ENCODE data around the gene GAS2.

The GAS2 gene

DNA sequence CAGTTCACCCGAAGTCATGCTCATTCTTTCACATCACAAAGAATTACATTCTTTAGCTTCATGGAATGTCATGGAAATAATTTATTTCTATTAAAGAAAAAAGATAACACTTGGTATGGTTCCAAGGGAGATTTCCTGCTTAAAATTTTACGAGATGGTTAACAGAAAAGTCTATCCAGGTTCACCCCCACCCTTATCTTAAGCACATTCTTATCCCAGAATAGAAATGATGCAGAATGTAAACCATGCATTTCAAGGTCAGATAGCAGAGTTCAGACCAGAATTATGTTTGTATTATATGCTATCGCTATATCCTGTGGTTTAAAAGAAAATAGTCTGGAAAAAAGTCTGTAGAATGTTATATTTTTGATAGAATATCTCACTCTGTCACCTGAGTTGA lies 58.7 kb downstream of the GAS2 start:
- DNase-seq (ENCODE audit: low read depth, low spot score), result no peak

DNA sequence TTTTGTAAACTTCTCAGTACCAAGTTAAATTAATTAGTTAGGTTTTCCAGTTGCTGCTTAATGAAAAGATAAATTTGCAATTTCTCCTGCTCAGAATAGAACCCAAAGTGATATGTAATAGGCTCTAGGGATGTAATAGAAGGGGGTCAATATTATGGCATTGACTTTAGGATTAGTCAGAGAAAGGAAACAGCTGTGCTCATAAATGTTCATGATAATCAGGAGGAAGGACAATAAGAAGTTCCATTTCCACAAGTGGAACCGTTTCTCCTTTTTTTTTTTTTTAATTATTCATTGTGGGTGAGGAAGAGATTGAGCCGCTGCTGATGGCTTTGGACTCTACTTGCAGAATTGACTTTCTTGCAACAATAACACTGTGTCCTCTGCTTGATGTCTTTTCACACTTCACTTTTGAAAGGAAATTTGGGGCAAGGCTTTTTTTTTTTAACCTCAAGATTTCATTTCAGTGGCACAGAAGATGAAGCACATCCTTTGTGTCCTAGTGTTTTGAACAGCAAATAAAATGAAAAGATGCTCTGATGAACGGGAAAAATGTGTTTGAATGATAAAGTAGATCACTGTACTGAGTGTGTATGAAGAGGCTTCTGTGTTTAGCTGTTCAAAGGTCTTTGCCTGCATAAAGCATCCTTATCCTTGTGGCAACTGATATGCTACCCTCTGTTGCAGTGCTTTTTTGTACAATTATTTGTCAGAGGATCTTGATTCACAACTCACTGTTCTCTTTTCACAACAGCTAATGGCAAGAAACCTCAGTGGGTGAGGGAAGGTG lies 62.4 kb downstream of the GAS2 start:
- no peak for DNase-seq (ENCODE audit: low read depth, low spot score)

GRCh38 chr11:22730319-22730718 lies 63.9 kb downstream of the GAS2 start:
- no peak for DNase-seq (ENCODE audit: low read depth, low spot score)

- no peak for DNase-seq (ENCODE audit: low read depth, low spot score)
Measured at GRCh38 chr11:22732588-22732987, 66.2 kb downstream of the GAS2 start.

DNA sequence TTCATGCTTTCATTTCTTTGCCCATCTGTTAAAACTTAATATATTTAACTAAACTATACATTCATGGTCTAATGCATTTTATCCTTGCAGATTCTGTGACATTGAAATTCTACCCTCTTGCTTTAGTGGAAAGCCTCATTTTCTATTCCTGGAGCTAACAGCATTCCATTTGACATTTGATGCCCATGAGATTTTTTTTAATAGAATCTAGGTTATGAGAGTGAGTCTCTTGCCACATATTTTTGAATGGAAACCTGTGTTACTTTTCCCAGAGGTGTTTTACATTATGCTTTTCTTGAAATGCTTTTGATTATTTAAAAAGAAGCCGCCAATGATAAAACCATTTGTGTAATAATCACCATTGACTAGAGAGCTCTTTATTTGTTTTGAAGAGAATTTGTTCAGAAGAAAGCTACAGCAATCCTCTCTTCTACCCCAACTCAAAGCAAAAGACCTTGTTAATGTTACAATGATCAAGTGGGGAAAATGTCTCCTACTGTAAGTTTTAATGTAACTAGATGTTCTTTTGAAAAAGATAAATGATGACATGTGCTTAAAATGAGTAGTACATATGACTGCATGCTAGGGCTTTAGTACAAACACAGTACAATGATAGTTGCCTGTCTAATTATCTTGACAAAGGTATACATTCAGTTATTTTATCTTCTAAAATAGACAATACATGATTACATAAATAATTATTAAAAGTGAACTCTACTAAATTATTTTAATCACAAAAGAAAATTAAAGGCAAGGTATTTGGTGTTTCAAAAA lies 67.3 kb downstream of the GAS2 start:
- no peak for DNase-seq (ENCODE audit: low read depth, low spot score)

DNA sequence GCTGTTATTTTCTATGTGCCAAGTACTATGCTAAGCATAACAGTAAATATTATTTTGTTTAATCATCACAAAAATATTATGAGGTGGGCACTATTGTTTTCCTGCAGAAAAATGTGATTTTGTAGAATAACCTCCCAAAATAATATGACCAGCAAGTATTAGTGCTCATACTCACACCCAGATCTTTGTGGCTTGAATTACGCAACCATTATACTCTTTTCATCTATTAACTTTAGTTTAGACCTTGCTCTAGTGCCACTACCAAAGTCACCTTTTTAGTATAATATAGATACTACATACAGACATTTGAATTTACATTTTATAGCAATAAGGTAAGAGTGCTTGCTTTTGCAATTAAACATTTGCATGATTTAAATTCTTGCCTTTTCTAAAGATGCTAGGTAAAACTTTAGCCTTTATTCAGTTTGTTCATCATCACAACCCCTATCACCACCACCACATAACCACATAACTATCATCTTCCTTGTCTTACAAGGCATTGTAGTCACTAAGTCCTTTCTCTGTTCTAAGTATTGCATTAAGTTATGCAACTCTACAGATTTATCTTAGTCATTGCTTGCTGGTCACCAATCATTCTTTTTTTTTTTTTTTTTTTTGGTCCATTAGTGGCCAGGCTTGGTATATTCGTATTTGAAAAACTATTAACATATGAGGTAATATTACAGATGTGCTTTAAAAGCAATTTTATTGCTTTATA lies 68.4 kb downstream of the GAS2 start:
- DNase-seq (ENCODE audit: low read depth, low spot score), result no peak

DNA sequence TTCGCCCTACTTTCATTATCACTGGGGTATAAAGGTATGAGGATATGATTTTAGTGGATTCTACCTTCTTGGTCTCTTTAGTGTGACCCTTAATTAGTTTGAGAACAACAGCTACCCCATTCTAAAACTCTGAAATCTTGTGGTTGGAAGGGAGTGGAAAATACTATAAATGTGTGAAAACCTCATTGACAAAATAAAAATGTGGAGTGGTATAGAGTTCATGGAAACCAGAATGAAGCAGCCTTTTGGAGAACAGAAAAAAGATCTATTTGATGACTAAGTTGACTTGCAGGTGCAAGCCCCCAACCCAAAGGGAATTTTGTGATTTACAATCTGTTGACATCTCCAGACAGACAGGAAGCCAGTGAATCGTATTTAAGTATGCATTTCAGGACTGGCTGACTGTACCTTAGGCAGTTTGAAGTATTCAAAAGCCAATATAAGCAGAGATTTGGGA lies 75.8 kb downstream of the GAS2 start:
- DNase-seq (ENCODE audit: low read depth, low spot score), result no peak

GRCh38 chr11:22749536-22749935 lies 83.1 kb downstream of the GAS2 start:
- DNase-seq (ENCODE audit: low read depth, low spot score), result no peak

- no peak for DNase-seq (ENCODE audit: low read depth, low spot score)
Measured at GRCh38 chr11:22752908-22753310, 86.5 kb downstream of the GAS2 start.

GRCh38 chr11:22753416-22753815 lies 87.0 kb downstream of the GAS2 start:
- no peak for DNase-seq (ENCODE audit: low read depth, low spot score)

DNA sequence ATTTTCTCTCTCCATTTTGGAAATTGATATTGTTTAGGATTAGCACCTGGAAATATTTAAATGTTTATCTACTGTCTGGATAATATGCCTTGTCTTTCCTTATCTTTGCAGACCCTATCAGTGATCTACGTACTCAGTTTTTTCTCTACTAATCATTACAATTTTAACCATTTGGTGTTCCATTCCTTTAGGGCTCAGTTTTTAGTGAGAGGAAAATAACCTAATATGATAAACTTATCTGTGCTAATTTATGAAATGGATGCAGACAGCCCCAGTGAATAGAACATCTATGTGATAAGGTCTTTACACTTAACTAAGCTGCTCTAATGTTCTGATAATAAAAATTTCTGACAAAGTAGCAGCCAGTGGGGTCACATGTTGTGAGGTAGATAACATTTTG lies 94.7 kb downstream of the GAS2 start:
- no peak for DNase-seq (ENCODE audit: low read depth, low spot score)

- DNase-seq (ENCODE audit: low read depth, low spot score), result no peak
Measured at GRCh38 chr11:22763166-22763565, 96.8 kb downstream of the GAS2 start.

DNA sequence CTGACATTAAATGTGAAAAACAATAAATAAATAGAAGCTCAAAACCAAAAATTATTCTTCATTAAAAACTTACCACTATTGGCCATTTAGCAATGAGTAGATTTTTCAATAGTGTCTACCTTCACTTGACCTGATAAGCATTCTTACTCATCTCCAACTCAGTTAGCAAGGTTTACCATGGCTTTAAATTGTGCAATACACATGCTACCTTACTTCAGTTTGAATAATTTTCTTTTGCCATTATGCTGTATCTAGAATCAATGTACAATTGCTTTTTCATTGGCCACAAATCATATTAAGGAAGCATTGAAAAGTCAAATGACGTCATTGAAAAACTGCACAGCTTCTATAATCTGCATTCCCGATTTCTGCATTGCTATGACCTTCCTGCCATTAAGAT lies 98.3 kb downstream of the GAS2 start:
- DNase-seq (ENCODE audit: low read depth, low spot score), result no peak

DNA sequence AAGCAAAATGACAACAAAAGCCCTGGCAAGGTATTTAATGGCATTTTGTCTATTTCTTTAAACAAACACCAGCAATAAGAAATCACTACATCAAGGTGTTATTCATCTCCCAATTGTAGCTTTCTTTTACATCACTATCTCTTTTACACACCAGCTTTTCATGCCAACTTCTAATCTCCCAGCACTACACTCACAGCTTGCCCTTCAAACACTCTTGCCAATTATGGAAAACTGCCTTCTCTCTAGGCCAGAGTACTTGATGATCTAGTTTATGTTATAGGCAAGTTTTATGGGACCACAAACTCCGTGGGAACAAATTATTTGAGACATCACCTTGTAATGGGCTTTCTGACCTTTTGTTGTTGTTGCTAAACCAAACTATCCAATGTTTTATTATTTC lies 101.9 kb downstream of the GAS2 start:
- DNase-seq (ENCODE audit: low read depth, low spot score), result no peak

DNA sequence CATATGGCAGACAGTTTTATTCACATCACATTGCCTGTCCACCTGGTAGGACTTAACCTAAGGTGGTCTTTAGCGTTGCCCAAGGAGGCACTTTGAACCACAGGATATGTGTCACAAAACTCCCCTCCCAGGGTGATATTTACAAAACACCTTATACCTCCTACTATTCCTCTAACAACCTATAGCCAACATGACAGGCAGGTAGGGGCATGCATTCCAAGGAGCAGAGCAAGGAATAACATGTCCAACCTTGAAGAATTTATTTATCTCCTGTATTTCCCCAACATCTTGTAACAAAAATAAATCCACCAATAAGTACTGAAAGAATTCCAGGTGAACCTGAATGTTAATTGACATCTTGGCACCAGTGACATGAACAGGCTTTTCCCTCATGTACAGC lies 102.7 kb downstream of the GAS2 start:
- DNase-seq (ENCODE audit: low read depth, low spot score), result no peak

DNA sequence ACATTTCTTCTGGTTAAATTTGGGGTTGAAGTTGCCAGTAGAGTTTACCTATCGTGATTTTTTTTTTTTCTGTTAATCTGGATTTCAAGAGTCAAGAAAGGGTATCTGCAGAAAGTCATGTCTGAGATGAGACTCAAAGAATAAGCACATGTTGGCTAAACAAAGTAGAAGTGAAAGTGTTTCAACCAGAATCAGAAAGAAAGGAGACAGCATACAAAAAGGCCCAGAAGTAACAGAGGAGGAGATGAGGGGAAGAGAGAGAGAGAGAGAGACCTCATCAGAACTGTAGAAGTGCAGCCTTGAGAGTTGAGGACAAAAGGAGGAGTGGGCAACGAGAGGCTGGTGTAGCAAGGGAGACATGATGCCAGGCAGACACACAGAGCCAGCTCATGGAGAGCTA lies 108.3 kb downstream of the GAS2 start:
- no peak for DNase-seq (ENCODE audit: low read depth, low spot score)

GRCh38 chr11:22775248-22775647 lies 108.8 kb downstream of the GAS2 start:
- no peak for DNase-seq (ENCODE audit: low read depth, low spot score)

- DNase-seq (ENCODE audit: low read depth, low spot score), result no peak
Measured at GRCh38 chr11:22778642-22779041, 112.2 kb downstream of the GAS2 start.

GRCh38 chr11:22779850-22780249 lies 113.4 kb downstream of the GAS2 start:
- no peak for DNase-seq (ENCODE audit: low read depth, low spot score)

- DNase-seq (ENCODE audit: low read depth, low spot score), result no peak
Measured at GRCh38 chr11:22780952-22781593, 114.7 kb downstream of the GAS2 start.

DNA sequence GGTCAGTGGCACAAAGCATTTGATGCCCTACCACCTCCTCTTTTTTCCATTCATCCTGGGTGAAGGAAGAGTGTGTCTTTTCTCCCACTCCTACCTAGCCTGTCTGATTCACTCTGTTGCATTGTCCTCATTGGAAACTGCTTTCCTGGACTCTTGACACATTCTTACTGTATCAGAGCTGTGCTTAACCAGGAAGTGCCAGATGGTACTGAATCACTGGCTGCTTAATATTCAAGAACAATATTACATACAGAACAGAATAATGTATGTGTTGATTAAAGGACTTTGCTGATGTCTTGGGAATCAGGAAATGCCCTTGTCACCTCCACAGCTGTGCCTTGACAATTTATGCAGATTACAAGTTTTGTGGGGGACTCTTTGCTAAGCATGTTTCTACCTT lies 118.8 kb downstream of the GAS2 start:
- DNase-seq (ENCODE audit: low read depth, low spot score), result no peak

DNA sequence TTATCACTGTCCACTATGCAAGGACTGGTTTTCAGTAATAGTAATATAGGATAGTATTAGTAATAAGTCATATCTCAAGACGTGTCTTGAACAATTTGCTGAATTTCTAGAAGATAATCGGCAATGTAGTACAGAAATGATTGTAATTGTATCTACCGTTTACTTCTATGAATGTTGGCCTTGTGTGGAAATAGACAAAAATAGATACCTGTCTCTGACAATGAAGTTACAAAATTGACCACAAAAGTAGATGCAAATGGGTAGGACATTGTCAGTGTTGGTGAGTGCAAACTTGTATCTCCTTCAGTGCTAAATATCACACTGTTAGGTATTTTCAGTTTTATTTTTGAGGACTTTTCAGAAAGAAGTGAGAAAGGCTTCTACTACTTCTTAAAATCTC lies 120.1 kb downstream of the GAS2 start:
- no peak for DNase-seq (ENCODE audit: low read depth, low spot score)

All from activated naive CD8-positive, alpha-beta T cell treated with anti-CD3 and anti-CD28 coated beads, Interleukin-2, amount 50 U/mL, for 16 hours (primary cell).